Measurements from ENCODE around the gene FRAS1. TPM values are rescaled to one million over a fixed set of nuclear protein-coding genes. Genes with fewer than 3 reads are reported as not detected.

The FRAS1 gene
- total and polyA plus RNA-seq, 11 donors: 0.57 to 13.4 (median 3.2) TPM

DNA sequence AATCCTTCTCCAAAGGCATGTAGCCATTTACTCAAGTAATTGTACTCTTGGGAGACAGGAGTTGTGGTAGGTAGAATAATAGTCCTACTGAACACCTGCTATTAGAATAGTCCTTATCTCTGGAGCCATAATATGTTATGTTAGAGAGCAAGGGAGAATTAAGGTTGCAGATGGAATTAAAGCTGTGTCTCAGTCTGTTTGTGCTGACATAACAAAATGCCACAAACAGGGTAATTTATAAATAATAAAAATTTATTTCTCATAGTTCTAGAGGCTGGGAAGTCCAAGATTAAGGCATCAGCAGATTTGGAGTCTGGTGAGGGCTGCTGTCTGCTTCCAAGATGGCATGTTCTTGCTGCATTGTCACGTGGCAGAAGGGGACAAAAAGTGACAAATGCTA is 24.2 kb upstream of the FRAS1 start:
- Histone ChIP-seq H3K27ac (no peak overlapping the region), H3K36me3 (no peaks in the 10 kb centered on the region), H3K4me3 (no peak overlapping the region), H3K9me3 (no peaks in the 10 kb centered on the region), H3K27me3 (no peaks in the 10 kb centered on the region), H3K4me1 (no peaks in the 10 kb centered on the region)
- 77 to 95% (median 81%) methylated on average over 1 of the region's 1 CpG for WGBS, 4 donors
- intact Hi-C loops (cut with DNase I): no loop called here
- no peak for ATAC-seq
- TF ChIP-seq, protein P1, sequence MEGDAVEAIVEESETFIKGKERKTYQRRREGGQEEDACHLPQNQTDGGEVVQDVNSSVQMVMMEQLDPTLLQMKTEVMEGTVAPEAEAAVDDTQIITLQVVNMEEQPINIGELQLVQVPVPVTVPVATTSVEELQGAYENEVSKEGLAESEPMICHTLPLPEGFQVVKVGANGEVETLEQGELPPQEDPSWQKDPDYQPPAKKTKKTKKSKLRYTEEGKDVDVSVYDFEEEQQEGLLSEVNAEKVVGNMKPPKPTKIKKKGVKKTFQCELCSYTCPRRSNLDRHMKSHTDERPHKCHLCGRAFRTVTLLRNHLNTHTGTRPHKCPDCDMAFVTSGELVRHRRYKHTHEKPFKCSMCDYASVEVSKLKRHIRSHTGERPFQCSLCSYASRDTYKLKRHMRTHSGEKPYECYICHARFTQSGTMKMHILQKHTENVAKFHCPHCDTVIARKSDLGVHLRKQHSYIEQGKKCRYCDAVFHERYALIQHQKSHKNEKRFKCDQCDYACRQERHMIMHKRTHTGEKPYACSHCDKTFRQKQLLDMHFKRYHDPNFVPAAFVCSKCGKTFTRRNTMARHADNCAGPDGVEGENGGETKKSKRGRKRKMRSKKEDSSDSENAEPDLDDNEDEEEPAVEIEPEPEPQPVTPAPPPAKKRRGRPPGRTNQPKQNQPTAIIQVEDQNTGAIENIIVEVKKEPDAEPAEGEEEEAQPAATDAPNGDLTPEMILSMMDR (IDR thresholded peaks at IDR 0.05): no peak
- no peak for TF ChIP-seq POLR2A (IDR thresholded peaks at IDR 0.05)
- no peak for DNase-seq

DNA sequence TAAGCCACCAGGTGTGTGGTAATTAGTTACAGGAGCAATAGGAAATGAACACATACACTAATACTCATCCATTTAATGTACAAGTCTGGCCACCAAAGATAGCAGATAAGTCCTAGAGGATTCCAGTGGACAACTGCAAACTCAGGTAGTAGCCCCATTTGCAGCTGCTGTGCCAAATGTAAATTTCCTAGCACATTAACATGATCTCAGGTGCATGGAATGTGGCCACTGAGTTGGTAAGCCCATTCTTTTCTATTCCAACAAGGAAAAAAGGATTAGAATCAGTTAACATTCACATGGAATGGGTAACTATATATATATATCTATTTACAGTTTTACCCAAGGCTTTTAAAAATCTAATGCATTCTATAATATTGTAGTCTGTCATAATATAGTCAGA is 23.3 kb upstream of the FRAS1 start:
- no peak for TF ChIP-seq POLR2A (IDR thresholded peaks at IDR 0.05)
- ATAC-seq: no peak
- H3K4me1 ChIP-seq: no peaks in the 10 kb centered on the region
- intact Hi-C loops (cut with DNase I): no loop called here
- H3K27me3 ChIP-seq: no peaks in the 10 kb centered on the region
- no peak for DNase-seq
- no peaks in the 10 kb centered on the region for H3K9me3 ChIP-seq
- no peak overlapping the region for H3K4me3 ChIP-seq
- no peak overlapping the region for H3K27ac ChIP-seq
- no peaks in the 10 kb centered on the region for H3K36me3 ChIP-seq

DNA sequence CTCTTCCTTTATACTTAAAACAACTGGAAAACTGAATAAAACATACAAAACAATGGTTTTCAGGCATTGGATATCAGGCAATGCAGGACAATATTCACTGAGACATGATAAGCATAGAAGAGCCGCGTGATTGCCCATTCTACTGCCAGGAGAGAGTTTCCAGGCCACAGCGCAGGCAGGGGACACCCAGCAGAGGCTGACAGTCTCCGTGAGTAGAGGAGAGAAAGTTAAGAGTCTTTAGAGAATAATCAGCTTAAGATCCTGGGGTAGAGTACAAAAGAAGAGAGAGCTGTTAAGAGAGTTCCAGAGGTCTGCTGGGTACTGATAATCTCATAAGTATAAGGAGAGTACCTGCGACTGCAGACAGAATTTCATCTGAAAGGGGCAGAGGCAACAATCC is 18.4 kb upstream of the FRAS1 start:
- Histone ChIP-seq H3K27me3 (no peaks in the 10 kb centered on the region), H3K36me3 (no peaks in the 10 kb centered on the region), H3K4me3 (no peak overlapping the region), H3K9me3 (peaks cover 0 to 6% (median 0%) of the 10 kb centered on the region in 12 donors), H3K4me1 (no peaks in the 10 kb centered on the region), H3K27ac (no peak overlapping the region)
- ATAC-seq: no peak
- intact Hi-C loops (cut with DNase I): no loop called here
- DNase-seq: no peak
- WGBS, 4 donors: 63 to 76% (median 66%) methylated on average over 5 of the region's 5 CpGs
- TF ChIP-seq, protein P1 (IDR thresholded peaks at IDR 0.05): no peak
- TF ChIP-seq POLR2A (IDR thresholded peaks at IDR 0.05): no peak

DNA sequence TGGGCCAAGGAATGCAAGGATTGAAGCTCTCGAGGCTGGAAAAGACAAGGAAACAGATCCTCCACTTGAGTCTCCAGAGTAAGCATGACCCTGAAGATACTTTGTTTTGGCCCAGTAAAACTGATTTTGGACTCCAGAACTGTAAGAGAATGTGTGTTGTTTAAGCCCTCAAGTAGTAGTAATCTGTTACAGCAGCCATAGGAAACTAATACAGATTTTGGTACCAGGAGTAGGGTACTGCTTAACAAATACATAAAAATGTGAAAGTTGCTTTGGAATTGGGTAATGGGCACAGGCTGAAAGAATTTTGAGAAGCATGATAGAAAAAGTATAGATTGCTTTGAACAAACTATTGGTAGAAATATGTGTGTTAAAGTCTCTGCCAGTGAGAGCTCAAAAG is 17.4 kb upstream of the FRAS1 start:
- Histone ChIP-seq H3K36me3 (no peaks in the 10 kb centered on the region), H3K27ac (no peak overlapping the region), H3K27me3 (no peaks in the 10 kb centered on the region), H3K9me3 (peaks cover 0 to 6% (median 0%) of the 10 kb centered on the region in 12 donors), H3K4me3 (no peak overlapping the region), H3K4me1 (no peaks in the 10 kb centered on the region)
- intact Hi-C loops (cut with DNase I): no loop called here
- WGBS, 4 donors: 63 to 90% (median 80%) methylated on average over 1 of the region's 1 CpG
- no peak for ATAC-seq
- DNase-seq: no peak
- TF ChIP-seq POLR2A (IDR thresholded peaks at IDR 0.05): no peak
- TF ChIP-seq, protein P1 (IDR thresholded peaks at IDR 0.05): no peak

DNA sequence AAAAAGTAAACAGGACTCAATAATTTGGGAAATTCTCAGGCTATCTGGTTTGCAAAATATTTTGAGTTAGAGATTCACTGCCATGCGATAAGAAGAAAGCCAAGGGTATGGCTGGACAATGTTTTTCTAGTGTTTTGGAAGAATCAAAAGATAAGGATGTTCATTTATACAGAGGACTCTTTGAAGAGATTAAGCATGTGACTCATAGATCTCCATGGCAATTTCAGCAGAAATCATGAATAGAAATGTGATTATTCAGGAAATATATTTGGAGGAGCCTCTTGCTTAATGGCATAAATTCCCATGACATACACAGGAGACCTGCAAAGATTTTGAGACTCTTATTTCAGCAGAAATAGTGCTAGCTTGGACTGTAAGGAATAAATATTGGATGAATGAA is 16.7 kb upstream of the FRAS1 start:
- intact Hi-C loops (cut with DNase I): no loop called here
- no peak for TF ChIP-seq POLR2A (IDR thresholded peaks at IDR 0.05)
- TF ChIP-seq, protein P1 (IDR thresholded peaks at IDR 0.05): no peak
- DNase-seq (no peak), ATAC-seq (no peak)
- Histone ChIP-seq H3K9me3 (peaks cover 0 to 6% (median 0%) of the 10 kb centered on the region in 12 donors), H3K27me3 (no peaks in the 10 kb centered on the region), H3K4me1 (no peaks in the 10 kb centered on the region), H3K4me3 (no peak overlapping the region), H3K27ac (no peak overlapping the region), H3K36me3 (no peaks in the 10 kb centered on the region)
- WGBS, 4 donors: 53 to 74% (median 63%) methylated on average over 1 of the region's 1 CpG

Data from heart left ventricle (tissue), 16 donors.